Effector CD4-positive, alpha-beta T cell (primary cell): Measurements from ENCODE around the gene SAMD4A.
"Not testable (repeated sequence)": the region's sequence is repeated elsewhere in the genome, so short reads cannot be mapped to it uniquely, and the experiment has no call there.

ENCODE experiments used
- DNase-seq: peaks from one replicate; pipeline ENCODE4 v3.0.0-alpha.2; 2020

SAMD4A gene

GRCh38 chr14:54597795-54598443 is 31.0 kb downstream of the SAMD4A start:
- no peak for DNase-seq

GRCh38 chr14:54599966-54600716 is 33.2 kb downstream of the SAMD4A start:
- DNase-seq, result no peak

- no peak for DNase-seq
Observed at GRCh38 chr14:54600717-54601109, 33.8 kb downstream of the SAMD4A start.

- no peak for DNase-seq
Observed at GRCh38 chr14:54603362-54603761, 36.4 kb downstream of the SAMD4A start.

- no peak for DNase-seq
Observed at GRCh38 chr14:54606178-54606577, 39.2 kb downstream of the SAMD4A start.

GRCh38 chr14:54606631-54607133 is 39.8 kb downstream of the SAMD4A start:
- DNase-seq, result no peak

- DNase-seq, result no peak
Observed at GRCh38 chr14:54609576-54609975, 42.6 kb downstream of the SAMD4A start.

- no peak for DNase-seq
Observed at GRCh38 chr14:54610051-54610977, 43.4 kb downstream of the SAMD4A start.

- no peak for DNase-seq
Observed at GRCh38 chr14:54614296-54614695, 47.4 kb downstream of the SAMD4A start.

- DNase-seq, result no peak
Observed at GRCh38 chr14:54617467-54617866, 50.5 kb downstream of the SAMD4A start.

- no peak for DNase-seq
Observed at GRCh38 chr14:54621686-54622085, 54.8 kb downstream of the SAMD4A start.

GRCh38 chr14:54622192-54622958 is 55.4 kb downstream of the SAMD4A start:
- no peak for DNase-seq

GRCh38 chr14:54623279-54624004 is 56.5 kb downstream of the SAMD4A start:
- DNase-seq, result no peak

- not testable (repeated sequence) for DNase-seq
Observed at GRCh38 chr14:54624005-54624358, 57.1 kb downstream of the SAMD4A start.

GRCh38 chr14:54625112-54625511 is 58.2 kb downstream of the SAMD4A start:
- no peak for DNase-seq

- no peak for DNase-seq
Observed at GRCh38 chr14:54627219-54627539, 60.3 kb downstream of the SAMD4A start.

GRCh38 chr14:54627540-54628363 is 60.8 kb downstream of the SAMD4A start:
- no peak for DNase-seq

GRCh38 chr14:54629183-54629582 is 62.3 kb downstream of the SAMD4A start:
- no peak for DNase-seq

- no peak for DNase-seq
Observed at GRCh38 chr14:54629635-54630360, 62.9 kb downstream of the SAMD4A start.

GRCh38 chr14:54631016-54631415 is 64.1 kb downstream of the SAMD4A start:
- no peak for DNase-seq
